Measurements from ENCODE around the gene ARHGAP6.
"Not testable (repeated sequence)": the region's sequence is repeated elsewhere in the genome, so short reads cannot be mapped to it uniquely, and the experiment has no call there.

Gene ARHGAP6

GRCh38 chrX:11532291-11533078 lies 133.2 kb downstream of the ARHGAP6 start:
- DNase-seq (ENCODE audit: low spot score), result no peak

- no peak for DNase-seq (ENCODE audit: low spot score)
Measured at GRCh38 chrX:11531226-11531625, 134.5 kb downstream of the ARHGAP6 start.

DNA sequence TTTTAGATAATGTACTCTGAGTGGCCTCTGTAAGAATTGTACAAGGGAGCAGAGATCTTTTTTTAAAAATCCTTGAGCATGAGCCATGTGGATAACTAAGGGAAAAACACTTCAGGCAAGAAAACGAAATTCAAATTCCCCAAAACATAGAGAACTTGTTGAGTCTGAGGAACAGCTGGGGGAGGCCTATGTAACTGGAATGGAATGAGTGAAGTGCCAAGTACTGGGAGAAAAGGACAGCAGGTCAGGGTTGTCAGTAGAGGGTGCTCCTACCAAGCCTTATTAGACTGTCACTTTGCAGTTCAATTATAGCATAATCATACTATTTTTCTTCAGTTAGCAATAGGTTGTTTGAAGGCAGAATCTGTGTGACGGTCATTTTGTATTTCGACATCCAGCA lies 135.1 kb downstream of the ARHGAP6 start:
- no peak for DNase-seq (ENCODE audit: low spot score)

DNA sequence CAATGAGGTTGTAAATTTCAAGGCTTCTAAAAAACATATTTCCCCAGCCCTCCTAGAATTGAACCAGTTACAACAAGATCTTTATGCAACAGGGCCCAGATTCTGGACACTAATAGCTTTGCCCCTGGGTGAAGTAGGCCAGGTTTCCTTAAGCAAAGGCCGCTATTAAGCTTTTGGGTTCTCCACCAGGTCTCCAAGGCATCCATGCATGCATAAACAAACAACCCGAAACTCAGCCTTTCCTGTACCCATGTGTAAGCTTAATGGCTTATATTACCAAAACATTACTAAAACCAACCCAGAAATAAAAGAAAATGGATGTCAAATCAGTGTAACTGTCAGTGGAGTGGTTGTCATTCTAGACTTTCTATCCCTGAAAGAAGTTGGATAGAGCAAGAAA lies 137.1 kb downstream of the ARHGAP6 start:
- DNase-seq (ENCODE audit: low spot score), result no peak

- DNase-seq (ENCODE audit: low spot score), result no peak
Measured at GRCh38 chrX:11525685-11526084, 140.0 kb downstream of the ARHGAP6 start.

- DNase-seq (ENCODE audit: low spot score), result not testable (repeated sequence)
Measured at GRCh38 chrX:11519234-11519633, 146.5 kb downstream of the ARHGAP6 start.

- DNase-seq (ENCODE audit: low spot score), result no peak
Measured at GRCh38 chrX:11509786-11510185, 155.9 kb downstream of the ARHGAP6 start.

DNA sequence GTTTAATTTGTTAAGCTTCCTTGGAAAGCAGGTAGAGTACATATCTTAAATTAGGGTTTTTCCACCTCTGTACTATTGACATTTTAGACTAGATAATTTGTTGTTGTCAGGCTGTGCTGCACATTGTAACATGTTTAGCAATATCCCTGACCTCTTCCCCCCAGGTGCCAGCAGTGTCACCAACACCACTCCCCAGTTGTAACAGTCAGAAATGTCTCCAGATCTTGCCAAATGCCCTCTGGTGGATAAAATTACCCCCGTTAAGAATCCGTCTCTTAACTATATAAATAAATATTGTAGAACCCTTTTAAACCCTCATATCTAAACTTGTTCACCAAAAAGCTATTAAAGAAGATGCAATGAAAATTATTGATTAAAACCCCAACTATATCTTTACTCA lies 161.5 kb downstream of the ARHGAP6 start:
- no peak for DNase-seq (ENCODE audit: low spot score)

GRCh38 chrX:11499076-11500044 lies 166.4 kb downstream of the ARHGAP6 start:
- DNase-seq (ENCODE audit: low spot score), result no peak

DNA sequence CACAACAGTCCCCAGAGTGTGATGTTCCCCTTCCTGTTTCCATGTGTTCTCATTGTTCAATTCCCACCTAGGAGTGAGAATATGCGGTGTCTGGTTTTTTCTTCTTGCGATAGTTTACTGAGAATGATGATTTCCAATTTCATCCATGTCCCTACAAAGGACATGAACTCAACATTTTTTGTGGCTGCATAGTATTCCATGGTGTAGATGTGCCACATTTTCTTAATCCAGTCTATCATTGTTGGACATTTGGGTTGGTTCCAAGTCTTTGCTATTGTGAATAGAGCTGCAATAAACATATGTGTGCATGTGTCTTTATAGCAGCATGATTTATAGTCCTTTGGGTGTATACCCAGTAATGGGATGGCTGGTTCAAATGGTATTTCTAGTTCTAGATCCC lies 174.3 kb downstream of the ARHGAP6 start:
- not testable (repeated sequence) for DNase-seq (ENCODE audit: low spot score)

DNA sequence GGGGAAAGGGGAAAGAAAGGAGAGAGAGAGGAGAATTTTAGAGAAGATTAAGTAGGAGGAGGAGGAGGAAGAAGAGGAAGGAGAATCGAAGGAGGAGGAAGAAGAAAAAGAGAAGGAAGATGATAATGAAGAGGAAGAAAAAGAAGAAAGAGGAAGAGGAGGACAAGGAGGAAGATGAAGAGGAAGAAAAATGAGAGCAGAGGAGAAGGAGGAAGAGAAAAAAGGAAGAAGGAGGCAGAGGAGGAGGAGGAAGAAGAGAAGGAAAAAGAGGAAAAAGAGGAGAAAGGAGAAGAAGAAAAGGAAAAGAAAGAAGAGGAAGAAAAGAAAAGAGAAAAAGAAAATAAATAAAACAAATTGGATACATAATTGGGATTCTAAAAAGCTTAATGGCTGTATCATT lies 181.4 kb downstream of the ARHGAP6 start:
- no peak for DNase-seq (ENCODE audit: low spot score)

DNA sequence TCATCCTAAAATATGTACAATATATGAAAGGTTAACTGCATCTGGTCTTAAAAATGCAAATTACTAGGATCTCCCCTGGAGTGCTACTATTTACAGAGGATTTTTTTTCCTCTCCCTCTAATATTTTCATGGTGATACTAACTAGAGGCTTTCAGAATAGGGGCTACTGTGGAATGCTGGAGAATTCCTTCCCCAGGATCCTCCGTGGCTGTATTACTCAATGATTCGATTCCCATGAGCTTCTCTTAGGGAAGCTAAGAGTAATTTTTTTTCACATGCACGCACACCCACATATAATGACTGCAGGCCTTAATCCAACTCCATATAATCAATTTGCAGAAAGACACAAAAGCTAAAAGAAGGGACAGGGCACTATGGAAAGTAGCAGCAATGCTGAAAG lies 184.7 kb downstream of the ARHGAP6 start:
- DNase-seq (ENCODE audit: low spot score), result no peak

DNA sequence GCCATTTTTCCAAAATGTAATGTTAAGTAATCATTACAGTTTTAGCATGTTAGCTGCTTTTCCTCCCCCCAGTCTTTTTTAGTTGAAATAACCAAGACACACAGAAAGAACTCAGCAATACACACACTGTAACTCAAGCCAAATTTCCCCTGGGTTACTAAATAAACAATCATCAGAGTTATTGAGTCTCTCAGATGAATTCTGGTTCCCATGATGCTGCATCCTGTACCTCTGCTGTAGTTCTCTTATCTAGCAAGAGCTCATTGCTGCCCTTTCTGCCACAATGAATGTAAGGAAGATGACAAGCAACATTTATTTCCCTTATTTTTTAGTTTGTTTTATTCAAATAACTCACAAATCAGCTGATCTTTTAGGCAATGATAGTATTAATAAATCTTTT lies 185.1 kb downstream of the ARHGAP6 start:
- no peak for DNase-seq (ENCODE audit: low spot score)

DNA sequence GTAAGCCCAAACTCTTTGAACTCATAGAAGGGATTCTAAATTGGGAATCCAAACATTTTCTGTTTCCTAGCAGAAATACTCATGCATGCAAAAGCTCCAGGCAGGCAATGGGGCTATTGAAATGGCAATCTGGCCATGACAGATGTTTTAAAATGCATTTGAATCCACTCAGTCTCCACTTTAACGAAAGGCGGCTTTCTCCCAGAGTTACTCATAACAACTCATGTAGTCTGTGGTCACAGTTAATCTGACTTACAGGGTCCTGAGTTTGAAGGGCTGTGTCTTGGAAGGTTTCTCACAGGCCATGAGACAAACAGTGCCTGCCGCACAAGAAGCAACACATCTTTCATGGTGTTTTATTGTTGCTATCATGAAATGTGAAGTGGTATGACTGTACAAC lies 186.8 kb downstream of the ARHGAP6 start:
- no peak for DNase-seq (ENCODE audit: low spot score)

DNA sequence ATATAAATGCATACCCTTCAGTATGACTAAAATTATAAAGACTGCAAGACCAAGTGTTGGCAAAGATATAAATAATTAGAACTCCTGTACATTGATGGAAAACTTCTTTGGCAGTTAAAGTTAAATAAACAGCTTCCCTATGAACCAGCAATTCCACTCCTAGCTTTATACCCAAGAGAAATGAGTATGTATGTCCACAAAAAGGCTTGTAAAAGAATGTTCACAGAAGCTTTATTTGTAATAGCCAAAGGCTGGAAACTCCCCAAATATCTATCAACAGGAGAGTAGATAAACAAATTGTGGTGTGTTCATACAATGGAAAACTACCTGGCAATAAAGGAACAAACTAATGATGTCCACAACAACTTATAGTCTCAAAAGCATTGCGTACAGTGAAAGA lies 187.7 kb downstream of the ARHGAP6 start:
- no peak for DNase-seq (ENCODE audit: low spot score)

GRCh38 chrX:11474576-11474975 lies 191.1 kb downstream of the ARHGAP6 start:
- no peak for DNase-seq (ENCODE audit: low spot score)

DNA sequence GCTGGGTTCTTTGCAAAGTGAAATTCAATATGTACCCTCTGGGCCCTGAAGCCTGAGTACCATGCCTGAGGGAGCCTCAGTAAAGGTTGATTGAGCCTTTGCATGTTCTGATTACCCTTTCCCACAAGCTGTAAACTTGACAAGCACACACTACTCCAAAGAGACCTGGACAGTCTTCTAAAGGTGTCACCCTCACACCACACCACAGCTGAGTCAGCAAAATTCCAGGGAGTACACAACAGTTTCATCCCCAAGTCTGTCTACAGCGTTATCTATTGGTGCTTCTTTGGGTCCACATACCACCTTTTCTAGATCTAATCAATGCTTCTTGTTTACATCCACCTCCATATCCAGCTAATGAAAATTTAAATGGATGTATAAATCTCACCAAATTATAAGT lies 191.7 kb downstream of the ARHGAP6 start:
- no peak for DNase-seq (ENCODE audit: low spot score)

- DNase-seq (ENCODE audit: low spot score), result no peak
Measured at GRCh38 chrX:11472879-11473278, 192.8 kb downstream of the ARHGAP6 start.

- no peak for DNase-seq (ENCODE audit: low spot score)
Measured at GRCh38 chrX:11472381-11472780, 193.3 kb downstream of the ARHGAP6 start.

- DNase-seq (ENCODE audit: low spot score), result no peak
Measured at GRCh38 chrX:11470250-11470974, 195.3 kb downstream of the ARHGAP6 start.

GRCh38 chrX:11465648-11466411 lies 199.9 kb downstream of the ARHGAP6 start:
- DNase-seq (ENCODE audit: low spot score), result no peak

Measured in LoVo (cell line).